ENCODE data around the gene MDFI. TPM values are rescaled to one million over a fixed set of nuclear protein-coding genes. Genes with fewer than 3 reads are reported as not detected.

The MDFI gene
- total RNA-seq, 2 experiments from 2014 or later, result not detected

- Histone ChIP-seq H3K79me2 (ENCODE audit: insufficient read depth, low read depth, low read length) (no peaks in the 10 kb centered on the region), H3K36me3 (ENCODE audit: insufficient read depth, low read length) (no peaks in the 10 kb centered on the region), H3K4me2 (ENCODE audit: low read length) (no peak overlapping the region), H3K4me1 (ENCODE audit: insufficient read depth, low read length, poor library complexity, severe bottlenecking) (no peaks in the 10 kb centered on the region), H3K27ac (ENCODE audit: low read depth, low read length, poor library complexity, severe bottlenecking) (no peak overlapping the region), H4K20me1 (ENCODE audit: insufficient read depth, low read length) (no peaks in the 10 kb centered on the region), H3K9me2 (ENCODE audit: insufficient read depth, low read length) (no peaks in the 10 kb centered on the region), H2AFZ (ENCODE audit: low read length) (no peak overlapping the region), H3K9me3 (ENCODE audit: low read length) (no peaks in the 10 kb centered on the region), H3K4me3 (ENCODE audit: low read depth, low read length, poor library complexity, severe bottlenecking) (no peak overlapping the region)
- intact Hi-C loops (cut with micrococcal nuclease; ENCODE audit: unreplicated experiment), result no loop called here
- ChIA-PET CTCF (ENCODE audit: unreplicated experiment) (no interaction called here), POLR2A (no interaction called here)
- no peak for DNase-seq (ENCODE audit: low spot score)
- no TSS peak for BruUV-seq (replicated peaks)
- TF ChIP-seq CTCF (conservative IDR thresholded peaks at IDR 0.05; ENCODE audit: low read length) (no peak), EZH2phosphoT487 (IDR thresholded peaks at IDR 0.05; ENCODE audit: borderline replicate concordance, low read depth, low read length) (no peak)
Measured at GRCh38 chr6:41663568-41663967, 25.3 kb downstream of the MDFI start.

- POLR2A ChIA-PET, result no interaction called here
- DNase-seq (ENCODE audit: low spot score), result no peak
- H4K20me1 ChIP-seq (ENCODE audit: insufficient read depth, low read length), result no peaks in the 10 kb centered on the region
- H3K9me2 ChIP-seq (ENCODE audit: insufficient read depth, low read length), result no peaks in the 10 kb centered on the region
- no peak overlapping the region for H2AFZ ChIP-seq (ENCODE audit: low read length)
- H3K4me1 ChIP-seq (ENCODE audit: insufficient read depth, low read length, poor library complexity, severe bottlenecking), result no peaks in the 10 kb centered on the region
- H3K9me3 ChIP-seq (ENCODE audit: low read length), result no peaks in the 10 kb centered on the region
- intact Hi-C loops (cut with micrococcal nuclease; ENCODE audit: unreplicated experiment), result no loop called here
- no peaks in the 10 kb centered on the region for H3K79me2 ChIP-seq (ENCODE audit: insufficient read depth, low read depth, low read length)
- CTCF ChIA-PET (ENCODE audit: unreplicated experiment), result no interaction called here
- H3K36me3 ChIP-seq (ENCODE audit: insufficient read depth, low read length), result no peaks in the 10 kb centered on the region
- H3K4me3 ChIP-seq (ENCODE audit: low read depth, low read length, poor library complexity, severe bottlenecking), result no peak overlapping the region
- H3K4me2 ChIP-seq (ENCODE audit: low read length), result no peak overlapping the region
- no peak overlapping the region for H3K27ac ChIP-seq (ENCODE audit: low read depth, low read length, poor library complexity, severe bottlenecking)
- BruUV-seq (replicated peaks), result no TSS peak
- TF ChIP-seq CTCF (conservative IDR thresholded peaks at IDR 0.05; ENCODE audit: low read length) (no peak), EZH2phosphoT487 (IDR thresholded peaks at IDR 0.05; ENCODE audit: borderline replicate concordance, low read depth, low read length) (no peak)
Measured at GRCh38 chr6:41664271-41664670, 26.0 kb downstream of the MDFI start.

- POLR2A ChIA-PET, result no interaction called here
- no TSS peak for BruUV-seq (replicated peaks)
- H3K4me1 ChIP-seq (ENCODE audit: insufficient read depth, low read length, poor library complexity, severe bottlenecking), result no peaks in the 10 kb centered on the region
- no peaks in the 10 kb centered on the region for H3K9me3 ChIP-seq (ENCODE audit: low read length)
- H3K4me3 ChIP-seq (ENCODE audit: low read depth, low read length, poor library complexity, severe bottlenecking), result no peak overlapping the region
- intact Hi-C loops (cut with micrococcal nuclease; ENCODE audit: unreplicated experiment), result no loop called here
- H4K20me1 ChIP-seq (ENCODE audit: insufficient read depth, low read length), result no peaks in the 10 kb centered on the region
- H2AFZ ChIP-seq (ENCODE audit: low read length), result no peak overlapping the region
- H3K36me3 ChIP-seq (ENCODE audit: insufficient read depth, low read length), result no peaks in the 10 kb centered on the region
- no peak overlapping the region for H3K27ac ChIP-seq (ENCODE audit: low read depth, low read length, poor library complexity, severe bottlenecking)
- DNase-seq (ENCODE audit: low spot score), result no peak
- no peak overlapping the region for H3K4me2 ChIP-seq (ENCODE audit: low read length)
- H3K9me2 ChIP-seq (ENCODE audit: insufficient read depth, low read length), result no peaks in the 10 kb centered on the region
- no peak for TF ChIP-seq CTCF (conservative IDR thresholded peaks at IDR 0.05; ENCODE audit: low read length)
- TF ChIP-seq EZH2phosphoT487 (IDR thresholded peaks at IDR 0.05; ENCODE audit: borderline replicate concordance, low read depth, low read length), result no peak
- no peaks in the 10 kb centered on the region for H3K79me2 ChIP-seq (ENCODE audit: insufficient read depth, low read depth, low read length)
- CTCF ChIA-PET (ENCODE audit: unreplicated experiment), result no interaction called here
Measured at GRCh38 chr6:41667195-41667594, 28.9 kb downstream of the MDFI start.
